IMR-90 (cell line): ENCODE results near the gene AIF1. TPM values are rescaled to one million over a fixed set of nuclear protein-coding genes. Genes with fewer than 3 reads are reported as not detected.

Experiments used
- ATAC-seq: fragments of 200-7000 bp; cut with Tn5 transposase; 2 replicates; pipeline ENCODE4 v1.9.1; 2020; ENCODE audit warnings: low read depth, mild to moderate bottlenecking, moderate library complexity
- BruUV-seq: library from RNA; stranded (reverse); fragments of 400-500 nt; replicated peaks from 2 replicates; lab custom pipeline; 2021; lab: Mats Ljungman, UMichigan
- CTCF ChIA-PET: fragments of 300-600 bp; formaldehyde crosslinking; extraction: SDS; loops from one replicate; lab custom pipeline; 2021; ENCODE audit warnings: antibody characterized with exemption; lab: Yijun Ruan, JAX
- POLR2A ChIA-PET: fragments of 300-600 bp; sonication (Branson Sonifier 250); formaldehyde crosslinking; loops from one replicate; lab custom pipeline; 2022; ENCODE audit warnings: antibody characterized with exemption; ENCODE audit not compliant: unreplicated experiment; lab: Charles Lee
- DNase-seq: peaks from one replicate; pipeline ENCODE4 v3.0.0; 2013
- H2AFZ ChIP-seq: replicated peaks from 2 replicates; pipeline ENCODE3; 2013; ENCODE audit warnings: low read length, mild to moderate bottlenecking; ENCODE audit not compliant: poor library complexity
- H2AK5ac ChIP-seq: 2 replicates; pipeline ENCODE4 v1.6.1; 2013; ENCODE audit warnings: low read depth, low read length, inconsistent platforms
- H2AK9ac ChIP-seq: replicated peaks from 2 replicates; pipeline ENCODE3; 2013; ENCODE audit warnings: mild to moderate bottlenecking, low read depth, low read length, moderate library complexity; ENCODE audit not compliant: poor library complexity
- H2BK120ac ChIP-seq: 2 replicates; pipeline ENCODE4 v1.6.1; 2013; ENCODE audit warnings: low read depth, low read length, inconsistent platforms
- H2BK15ac ChIP-seq: 3 replicates; pipeline ENCODE4 v1.6.1; 2013; ENCODE audit warnings: low read depth, low read length, inconsistent platforms
- H2BK20ac ChIP-seq: 2 replicates; pipeline ENCODE4 v1.6.1; 2013; ENCODE audit warnings: low read depth, mild to moderate bottlenecking, inconsistent platforms, low read length, moderate library complexity
- H2BK5ac ChIP-seq: 2 replicates; pipeline ENCODE4 v1.6.1; 2013; ENCODE audit warnings: mild to moderate bottlenecking, low read depth, low read length, inconsistent platforms; ENCODE audit not compliant: poor library complexity, severe bottlenecking
- H3K14ac ChIP-seq: replicated peaks from 2 replicates; pipeline ENCODE4 v1.6.1; 2013; ENCODE audit warnings: low read depth, low read length, inconsistent platforms
- H3K18ac ChIP-seq: 2 replicates; pipeline ENCODE4 v1.6.1; 2013; ENCODE audit warnings: low read depth, low read length, control low read depth
- H3K23ac ChIP-seq: 2 replicates; pipeline ENCODE4 v1.6.1; 2013; ENCODE audit warnings: low read depth, low read length, inconsistent platforms
- H3K27ac ChIP-seq: 2 replicates; pipeline ENCODE4 v1.5.1; 2013; ENCODE audit warnings: mild to moderate bottlenecking, control low read depth, low read length; ENCODE audit not compliant: insufficient read depth
- H3K27me3 ChIP-seq: 2 replicates; pipeline ENCODE4 v1.6.1; 2013; ENCODE audit warnings: low read length; ENCODE audit not compliant: control insufficient read depth, insufficient read depth
- H3K36me3 ChIP-seq: 2 replicates; pipeline ENCODE4 v1.6.1; 2013; ENCODE audit warnings: low read length, mixed read lengths; ENCODE audit not compliant: control insufficient read depth, insufficient read depth
- H3K4ac ChIP-seq: 2 replicates; pipeline ENCODE4 v1.6.1; 2013; ENCODE audit warnings: low read depth, low read length, inconsistent platforms
- H3K4me1 ChIP-seq: 2 replicates; pipeline ENCODE4 v1.6.1; 2013; ENCODE audit warnings: low read length, mixed read lengths; ENCODE audit not compliant: control insufficient read depth, insufficient read depth
- H3K4me2 ChIP-seq: 2 replicates; pipeline ENCODE4 v1.6.1; 2013; ENCODE audit warnings: low read depth, mild to moderate bottlenecking, control low read depth, low read length, moderate library complexity
- H3K4me3 ChIP-seq: 2 replicates; pipeline ENCODE4 v1.5.1; 2013; ENCODE audit warnings: low read depth, mild to moderate bottlenecking, control low read depth, low read length, moderate library complexity; ENCODE audit not compliant: insufficient read depth
- H3K56ac ChIP-seq: 2 replicates; pipeline ENCODE4 v1.6.1; 2013; ENCODE audit warnings: low read length, inconsistent platforms; ENCODE audit not compliant: insufficient read depth; ENCODE audit errors: extremely low read depth
- H3K79me1 ChIP-seq, 2 experiments: 2 replicates each; pipeline ENCODE4 v1.6.1; 2013; ENCODE audit warnings: low read length in 2 of 2, inconsistent platforms in 1 of 2, low read depth in 1 of 2
- H3K9ac ChIP-seq: 2 replicates; pipeline ENCODE4 v1.6.1; 2013; ENCODE audit warnings: low read depth, low read length, control low read depth
- H3K9me1 ChIP-seq: 2 replicates; pipeline ENCODE4 v1.6.1; 2013; ENCODE audit warnings: low read length, inconsistent platforms; ENCODE audit not compliant: insufficient read depth
- H3K9me3 ChIP-seq: 2 replicates; pipeline ENCODE4 v1.6.1; 2013; ENCODE audit warnings: low read length; ENCODE audit not compliant: control insufficient read depth, insufficient read depth
- H4K20me1 ChIP-seq: 2 replicates; pipeline ENCODE4 v1.6.1; 2013; ENCODE audit warnings: low read length, inconsistent platforms; ENCODE audit not compliant: insufficient read depth
- H4K5ac ChIP-seq: 2 replicates; pipeline ENCODE4 v1.6.1; 2013; ENCODE audit warnings: mild to moderate bottlenecking, low read depth, low read length, control low read depth
- H4K8ac ChIP-seq, 2 experiments: 2 replicates each; pipeline ENCODE4 v1.6.1; 2013; ENCODE audit warnings: low read depth in 2 of 2, low read length in 2 of 2, control low read depth in 1 of 2, inconsistent platforms in 1 of 2
- H4K91ac ChIP-seq: 2 replicates; pipeline ENCODE4 v1.6.1; 2013; ENCODE audit warnings: low read depth, low read length, inconsistent platforms; ENCODE audit not compliant: insufficient read depth
- FOS ChIP-seq: fragments of 150-350 bp; IDR thresholded peaks from 2 replicates; pipeline ENCODE4 v1.6.1; 2016; ENCODE audit warnings: low read depth, low read length
- MAFK ChIP-seq: IDR thresholded peaks from 2 replicates; pipeline ENCODE4 v1.6.1; 2012; ENCODE audit warnings: low read depth, low read length, improper control_type of control experiment
- USF2 ChIP-seq: fragments of 150-350 bp; IDR thresholded peaks from 2 replicates; pipeline ENCODE4 v1.6.1; 2017; ENCODE audit warnings: mild to moderate bottlenecking, antibody characterized with exemption, low read length, low read depth
- WGBS, 2 experiments: methylation state at CpG; one replicate each; pipeline versions ENCODE4 v1.1.5 to v1.1.7; 2013; ENCODE audit warnings: missing lambda C conversion rate in 2 of 2; ENCODE audit not compliant: insufficient read length in 1 of 2; ENCODE audit errors: extremely low coverage in 2 of 2; 5-methylcytosine and 5-hydroxymethylcytosine counted together
- dilution Hi-C: fragments of 300-500 bp; cut with HindIII; formaldehyde crosslinking; loops from one replicate; pipeline ENCODE4 v1.14.3; 2018; ENCODE audit warnings: low sequenced_read_pairs; ENCODE audit not compliant: unreplicated experiment
- in situ Hi-C: fragments of 300-500 bp; cut with MboI; formaldehyde crosslinking; loops from 3 replicates; pipeline ENCODE4 v1.14.3; 2019; ENCODE audit warnings: low sequenced_read_pairs, inconsistent platforms, mixed read lengths
- intact Hi-C: fragments of 100-400 bp; cut with micrococcal nuclease; formaldehyde crosslinking; loops from 2 replicates; pipeline ENCODE4 v1.10.0; 2022
- polyA plus RNA-seq, 3 experiments: library from polyadenylated mRNA; depleted of rRNA; stranded (reverse); fragments of >200 nt; gene quantifications; 2 replicates each; pipeline ENCODE4 v1.2.3, GENCODE V29; 2012; ENCODE audit warnings: low replicate concordance in 1 of 3
- total RNA-seq: library from RNA; depleted of rRNA; stranded (reverse); fragments of >200 nt; gene quantifications from 2 replicates; pipeline ENCODE4 v1.2.3, GENCODE V29; 2012

Gene AIF1
- total and polyA plus RNA-seq, 2 of the 4 experiments (the other 2 are of a cell fraction): not detected

DNA sequence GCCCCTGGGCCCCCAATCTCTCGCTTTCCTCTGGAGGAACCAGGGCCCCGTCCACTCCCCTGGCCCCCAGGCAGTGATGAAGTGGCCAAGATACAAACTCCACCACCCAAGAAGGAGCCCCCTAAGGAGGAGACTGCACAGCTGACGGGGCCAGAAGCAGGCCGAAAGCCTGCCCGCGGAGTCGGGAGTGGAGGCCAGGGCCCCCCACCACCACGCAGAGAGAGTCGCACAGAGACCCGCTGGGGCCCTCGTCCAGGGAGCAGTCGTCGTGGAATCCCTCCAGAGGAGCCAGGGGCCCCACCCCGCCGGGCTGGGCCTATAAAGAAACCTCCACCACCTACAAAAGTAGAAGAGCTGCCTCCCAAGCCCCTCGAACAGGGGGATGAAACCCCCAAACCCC, 16.2 kb downstream of the AIF1 start:
- ATAC-seq: no peak
- BruUV-seq: no TSS peak
- H3K27ac ChIP-seq: no peak overlapping the region
- no peak overlapping the region for H4K91ac ChIP-seq
- H3K36me3 ChIP-seq: peaks cover 93% of the 10 kb centered on the region
- H2BK5ac ChIP-seq: no peak overlapping the region
- no peak overlapping the region for H2AFZ ChIP-seq
- H3K9me3 ChIP-seq: no peaks in the 10 kb centered on the region
- CTCF ChIA-PET: no interaction called here
- H2AK9ac ChIP-seq: peak overlapping the region; percentile 75
- H2BK120ac ChIP-seq: no peak overlapping the region
- no peak overlapping the region for H2BK20ac ChIP-seq
- no peak overlapping the region for H3K4me3 ChIP-seq
- POLR2A ChIA-PET: no interaction called here
- no peak overlapping the region for H3K4me2 ChIP-seq
- H4K8ac ChIP-seq: no peak overlapping the region
- TF ChIP-seq USF2 (no peak), FOS (no peak), MAFK (no peak)
- H2AK5ac ChIP-seq: no peak overlapping the region
- no peaks in the 10 kb centered on the region for H3K27me3 ChIP-seq
- no peak overlapping the region for H2BK15ac ChIP-seq
- H3K79me1 ChIP-seq: peaks cover 44 to 62% of the 10 kb centered on the region in 2 experiments
- H4K5ac ChIP-seq: no peak overlapping the region
- no peak overlapping the region for H3K18ac ChIP-seq
- DNase-seq: no peak
- H3K23ac ChIP-seq: no peak overlapping the region
- H3K14ac ChIP-seq: no peak overlapping the region
- H3K4me1 ChIP-seq: no peaks in the 10 kb centered on the region
- 97% methylated on average over 5 of the region's 16 CpGs; no CpG with 5 or more reads in 1 of the 2 experiments for WGBS, 2 experiments
- no peak overlapping the region for H3K9ac ChIP-seq
- peaks cover 27% of the 10 kb centered on the region for H4K20me1 ChIP-seq
- no peak overlapping the region for H3K56ac ChIP-seq
- dilution Hi-C loops (no loop called here), intact Hi-C loops (no loop called here), in situ Hi-C loops (no loop called here)
- no peaks in the 10 kb centered on the region for H3K9me1 ChIP-seq
- no peak overlapping the region for H3K4ac ChIP-seq
